Endodermal cell (in vitro differentiated cells): Measurements from ENCODE around the gene SDK2. TPM values are rescaled to one million over a fixed set of nuclear protein-coding genes. Genes with fewer than 3 reads are reported as not detected.

Source experiments
- DNase-seq: peaks from one replicate; pipeline ENCODE4 v3.0.0-alpha.2; 2017
- H3K27ac ChIP-seq: 2 replicates; pipeline ENCODE4 v1.5.1; 2013; ENCODE audit warnings: mild to moderate bottlenecking, low read depth, low read length, moderate library complexity
- H3K27me3 ChIP-seq: 2 replicates; pipeline ENCODE4 v1.6.1; 2013; ENCODE audit warnings: mild to moderate bottlenecking, low read length, moderate library complexity; ENCODE audit not compliant: insufficient read depth, control insufficient read depth, poor library complexity, severe bottlenecking
- H3K36me3 ChIP-seq: 2 replicates; pipeline ENCODE4 v1.7.0; 2013; ENCODE audit warnings: mild to moderate bottlenecking, low read length, moderate library complexity; ENCODE audit not compliant: control insufficient read depth, insufficient read depth
- H3K4me1 ChIP-seq: one replicate; pipeline ENCODE4 v1.7.0; 2013; ENCODE audit warnings: low read length; ENCODE audit not compliant: control insufficient read depth, insufficient read depth
- H3K4me3 ChIP-seq: 2 replicates; pipeline ENCODE4 v1.5.1; 2013; ENCODE audit warnings: mild to moderate bottlenecking, low read length, moderate library complexity
- H3K9ac ChIP-seq: 2 replicates; pipeline ENCODE4 v1.6.1; 2013; ENCODE audit warnings: mild to moderate bottlenecking, low read length, moderate library complexity; ENCODE audit not compliant: poor library complexity, severe bottlenecking; ENCODE audit errors: extremely low read depth
- H3K9me3 ChIP-seq: 2 replicates; pipeline ENCODE4 v1.6.1; 2013; ENCODE audit warnings: mild to moderate bottlenecking, low read length, moderate library complexity; ENCODE audit not compliant: control insufficient read depth
- H3K27ac Mint-ChIP-seq: 2 replicates; pipeline ENCODE4 v1.8.0; 2020; ENCODE audit warnings: mixed read lengths
- H3K27me3 Mint-ChIP-seq: 2 replicates; pipeline ENCODE4 v1.8.0; 2021; ENCODE audit warnings: mild to moderate bottlenecking, mixed read lengths; ENCODE audit not compliant: insufficient read depth
- H3K36me3 Mint-ChIP-seq: 2 replicates; pipeline ENCODE4 v1.8.0; 2020; ENCODE audit warnings: low read depth, mixed read lengths
- H3K4me1 Mint-ChIP-seq: 2 replicates; pipeline ENCODE4 v1.8.0; 2020; ENCODE audit warnings: mixed read lengths
- H3K4me3 Mint-ChIP-seq: 2 replicates; pipeline ENCODE4 v1.8.0; 2020; ENCODE audit warnings: mild to moderate bottlenecking, moderate library complexity, mixed read lengths
- H3K9me3 Mint-ChIP-seq: 2 replicates; pipeline ENCODE4 v1.8.0; 2020; ENCODE audit warnings: mild to moderate bottlenecking, mixed read lengths
- WGBS, 2 experiments: methylation state at CpG; one replicate each; pipeline versions ENCODE4 v1.1.5 to v1.1.7; 2013; ENCODE audit warnings: missing lambda C conversion rate in 2 of 2, mixed read lengths in 1 of 2; ENCODE audit not compliant: insufficient coverage in 1 of 2, insufficient read length in 1 of 2; 5-methylcytosine and 5-hydroxymethylcytosine counted together
- total RNA-seq, 2 donors: library from RNA; stranded (reverse); fragmentation: NEBNext Ultra II Directional in 1 of 2; extraction: Animal tissue kit (Norgen Biotek cat#: 25700) in 1 of 2; gene quantifications; 2 replicates in 1 of 2; 3 replicates in 1 of 2; pipeline ENCODE4 v1.2.1, GENCODE V29; 2021
- TF ChIP-seq, protein P1 (sequence below): fragments of 200-600 bp; sonication (generic); conservative IDR thresholded peaks from 2 replicates; pipeline ENCODE4 v1.5.0; 2021; ENCODE audit warnings: antibody characterized with exemption, mild to moderate bottlenecking

The SDK2 gene
- total RNA-seq, 2 donors from 2014 or later, result 5.9 to 7.0 TPM

DNA sequence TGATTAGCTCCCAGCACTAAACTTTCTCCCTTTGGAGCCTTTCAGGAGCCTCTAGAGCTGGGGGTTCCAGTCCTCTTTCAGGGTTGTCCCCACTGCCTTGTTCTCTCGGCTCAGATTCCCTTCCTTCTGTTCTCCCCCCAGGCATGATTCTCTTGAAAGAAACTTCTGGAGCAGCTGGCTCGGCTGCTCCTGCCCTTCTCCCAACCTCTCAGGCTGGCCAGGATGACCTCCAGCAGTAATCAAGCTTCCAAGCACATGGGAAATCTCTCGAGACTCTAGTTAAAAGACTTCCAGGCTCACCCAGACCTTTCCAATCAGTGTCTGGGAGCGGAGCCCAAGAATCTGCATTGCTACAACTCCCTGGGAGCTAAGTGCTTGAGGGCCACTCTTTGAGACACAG lies 3.6 kb downstream of the SDK2 start:
- no peak overlapping the region for H3K4me3 ChIP-seq
- WGBS, 2 experiments, result 86 to 89% methylated on average over 3 to 4 of the region's 4 CpGs
- no peaks in the 10 kb centered on the region for H3K36me3 Mint-ChIP-seq
- peaks cover 49% of the 10 kb centered on the region for H3K27me3 ChIP-seq
- DNase-seq, result peak; percentile 38
- H3K27me3 Mint-ChIP-seq, result peaks cover 47% of the 10 kb centered on the region
- no peaks in the 10 kb centered on the region for H3K9me3 ChIP-seq
- peaks cover 21% of the 10 kb centered on the region for H3K4me1 Mint-ChIP-seq
- H3K36me3 ChIP-seq, result no peaks in the 10 kb centered on the region
- no peak overlapping the region for H3K27ac Mint-ChIP-seq
- TF ChIP-seq, protein P1, sequence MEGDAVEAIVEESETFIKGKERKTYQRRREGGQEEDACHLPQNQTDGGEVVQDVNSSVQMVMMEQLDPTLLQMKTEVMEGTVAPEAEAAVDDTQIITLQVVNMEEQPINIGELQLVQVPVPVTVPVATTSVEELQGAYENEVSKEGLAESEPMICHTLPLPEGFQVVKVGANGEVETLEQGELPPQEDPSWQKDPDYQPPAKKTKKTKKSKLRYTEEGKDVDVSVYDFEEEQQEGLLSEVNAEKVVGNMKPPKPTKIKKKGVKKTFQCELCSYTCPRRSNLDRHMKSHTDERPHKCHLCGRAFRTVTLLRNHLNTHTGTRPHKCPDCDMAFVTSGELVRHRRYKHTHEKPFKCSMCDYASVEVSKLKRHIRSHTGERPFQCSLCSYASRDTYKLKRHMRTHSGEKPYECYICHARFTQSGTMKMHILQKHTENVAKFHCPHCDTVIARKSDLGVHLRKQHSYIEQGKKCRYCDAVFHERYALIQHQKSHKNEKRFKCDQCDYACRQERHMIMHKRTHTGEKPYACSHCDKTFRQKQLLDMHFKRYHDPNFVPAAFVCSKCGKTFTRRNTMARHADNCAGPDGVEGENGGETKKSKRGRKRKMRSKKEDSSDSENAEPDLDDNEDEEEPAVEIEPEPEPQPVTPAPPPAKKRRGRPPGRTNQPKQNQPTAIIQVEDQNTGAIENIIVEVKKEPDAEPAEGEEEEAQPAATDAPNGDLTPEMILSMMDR, result no peak
- H3K9me3 Mint-ChIP-seq, result no peaks in the 10 kb centered on the region
- H3K4me1 ChIP-seq, result no peaks in the 10 kb centered on the region
- H3K4me3 Mint-ChIP-seq, result no peak overlapping the region
- H3K9ac ChIP-seq, result no peak overlapping the region
- no peak overlapping the region for H3K27ac ChIP-seq

DNA sequence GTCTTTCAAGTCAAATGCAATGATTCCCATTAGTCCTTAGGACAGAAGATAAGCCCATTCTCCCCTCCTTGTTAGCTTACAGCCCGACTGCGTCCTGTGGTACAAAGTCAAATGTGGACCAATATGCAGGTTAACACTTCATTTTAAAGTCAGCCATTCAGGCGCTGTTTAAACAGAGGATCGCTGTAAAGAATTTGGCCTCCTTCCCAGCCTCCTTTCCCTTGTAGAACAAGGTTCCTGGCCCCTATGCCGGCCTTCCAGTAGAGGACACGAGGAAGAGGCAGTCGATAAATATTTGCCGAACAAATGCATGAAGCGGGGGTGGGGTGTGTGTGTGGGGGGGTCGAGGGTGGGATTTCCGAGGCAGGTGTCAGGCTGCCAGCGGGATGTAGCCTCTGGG lies 4.3 kb downstream of the SDK2 start:
- Mint-ChIP-seq H3K27me3 (peaks cover 43% of the 10 kb centered on the region), H3K4me1 (peaks cover 17% of the 10 kb centered on the region), H3K36me3 (no peaks in the 10 kb centered on the region), H3K27ac (no peak overlapping the region), H3K4me3 (no peak overlapping the region), H3K9me3 (no peaks in the 10 kb centered on the region)
- no peaks in the 10 kb centered on the region for H3K9me3 ChIP-seq
- TF ChIP-seq, protein P1, result no peak
- peaks cover 45% of the 10 kb centered on the region for H3K27me3 ChIP-seq
- no peak overlapping the region for H3K27ac ChIP-seq
- no peak for DNase-seq
- no peaks in the 10 kb centered on the region for H3K4me1 ChIP-seq
- no peak overlapping the region for H3K4me3 ChIP-seq
- no peak overlapping the region for H3K9ac ChIP-seq
- 80 to 86% methylated on average over 4 to 12 of the region's 12 CpGs for WGBS, 2 experiments
- no peaks in the 10 kb centered on the region for H3K36me3 ChIP-seq

DNA sequence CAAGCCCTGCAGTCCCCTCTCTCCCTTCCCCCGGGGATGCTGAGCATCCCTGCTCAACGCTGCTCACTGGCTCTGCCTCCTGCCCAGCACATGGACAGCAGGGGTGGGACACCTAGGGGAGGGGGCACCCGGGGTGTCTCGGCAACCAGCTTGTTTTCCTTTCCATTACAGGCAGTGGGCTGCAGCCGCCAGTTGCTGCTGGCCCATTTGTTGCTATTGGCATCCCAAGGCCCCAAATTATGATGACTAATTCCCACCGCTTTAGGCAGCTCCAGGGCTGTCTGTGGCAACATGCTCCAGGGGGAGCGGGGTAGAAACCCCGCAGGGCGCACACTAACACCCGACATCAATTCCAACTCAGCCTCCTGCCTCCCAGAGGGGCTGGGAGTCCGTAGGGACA lies 4.9 kb downstream of the SDK2 start:
- Histone ChIP-seq H3K27me3 (peaks cover 42% of the 10 kb centered on the region), H3K9me3 (no peaks in the 10 kb centered on the region), H3K27ac (no peak overlapping the region), H3K4me1 (no peaks in the 10 kb centered on the region), H3K36me3 (no peaks in the 10 kb centered on the region), H3K4me3 (no peak overlapping the region), H3K9ac (no peak overlapping the region)
- Mint-ChIP-seq H3K4me1 (peaks cover 17% of the 10 kb centered on the region), H3K4me3 (no peak overlapping the region), H3K9me3 (no peaks in the 10 kb centered on the region), H3K27ac (no peak overlapping the region), H3K27me3 (peaks cover 43% of the 10 kb centered on the region), H3K36me3 (no peaks in the 10 kb centered on the region)
- DNase-seq, result peak; percentile 44
- TF ChIP-seq, protein P1, result no peak
- 81 to 84% methylated on average over 7 to 11 of the region's 11 CpGs for WGBS, 2 experiments
